ENCODE results near the gene HSD3B2.
A peak's percentile ranks its signal among the peaks of the same experiment; 100 is the strongest.

HSD3B2 gene

GRCh38 chr1:119371815-119372214 is 43.1 kb upstream of the HSD3B2 start:
- Histone ChIP-seq H3K36me3 (ENCODE audit: control insufficient read depth, insufficient read depth, low read length) (no peaks in the 10 kb centered on the region), H3K4me3 (replicated peaks; ENCODE audit: low read depth, low read length) (no peak overlapping the region), H3K27me3 (replicated peaks; ENCODE audit: control insufficient read depth, insufficient read depth, low read length) (no peaks in the 10 kb centered on the region)
- no peak for TF ChIP-seq CTCF (IDR thresholded peaks at IDR 0.05; ENCODE audit: insufficient read depth, low read length, poor library complexity, severe bottlenecking)
- no peak for DNase-seq (ENCODE audit: extremely low read depth, insufficient read length)

GRCh38 chr1:119372503-119373086 is 42.4 kb upstream of the HSD3B2 start:
- Histone ChIP-seq H3K36me3 (ENCODE audit: control insufficient read depth, insufficient read depth, low read length) (no peaks in the 10 kb centered on the region), H3K4me3 (replicated peaks; ENCODE audit: low read depth, low read length) (no peak overlapping the region), H3K27me3 (replicated peaks; ENCODE audit: control insufficient read depth, insufficient read depth, low read length) (no peaks in the 10 kb centered on the region)
- DNase-seq (ENCODE audit: extremely low read depth, insufficient read length): no peak
- peak; percentile 46 for TF ChIP-seq CTCF (IDR thresholded peaks at IDR 0.05; ENCODE audit: insufficient read depth, low read length, poor library complexity, severe bottlenecking)

GRCh38 chr1:119373465-119373864 is 41.5 kb upstream of the HSD3B2 start:
- no peaks in the 10 kb centered on the region for H3K36me3 ChIP-seq (ENCODE audit: control insufficient read depth, insufficient read depth, low read length)
- H3K4me3 ChIP-seq (replicated peaks; ENCODE audit: low read depth, low read length): no peak overlapping the region
- no peak for DNase-seq (ENCODE audit: extremely low read depth, insufficient read length)
- TF ChIP-seq CTCF (IDR thresholded peaks at IDR 0.05; ENCODE audit: insufficient read depth, low read length, poor library complexity, severe bottlenecking): no peak
- no peaks in the 10 kb centered on the region for H3K27me3 ChIP-seq (replicated peaks; ENCODE audit: control insufficient read depth, insufficient read depth, low read length)

GRCh38 chr1:119374208-119374874 is 40.6 kb upstream of the HSD3B2 start:
- H3K27me3 ChIP-seq (replicated peaks; ENCODE audit: control insufficient read depth, insufficient read depth, low read length): no peaks in the 10 kb centered on the region
- TF ChIP-seq CTCF (IDR thresholded peaks at IDR 0.05; ENCODE audit: insufficient read depth, low read length, poor library complexity, severe bottlenecking): no peak
- no peak overlapping the region for H3K4me3 ChIP-seq (replicated peaks; ENCODE audit: low read depth, low read length)
- DNase-seq (ENCODE audit: extremely low read depth, insufficient read length): no peak
- H3K36me3 ChIP-seq (ENCODE audit: control insufficient read depth, insufficient read depth, low read length): no peaks in the 10 kb centered on the region

DNA sequence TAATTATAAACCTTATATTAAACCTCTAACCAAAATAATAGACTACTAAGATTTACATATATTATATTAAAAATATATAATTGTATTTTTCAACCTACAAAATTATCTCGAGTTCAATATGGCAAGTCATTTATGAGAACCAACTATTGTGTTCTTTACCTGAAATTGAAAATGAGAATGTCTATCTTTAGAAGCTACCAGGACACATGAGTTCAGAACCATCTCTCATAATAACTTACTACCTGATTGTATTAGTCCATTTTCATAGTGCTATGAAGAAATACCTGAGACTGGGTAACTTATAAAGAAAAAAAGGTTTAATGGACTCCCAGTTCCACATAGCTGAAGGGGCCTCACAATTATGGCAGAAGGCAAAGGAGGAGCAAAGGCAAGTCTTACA is 39.6 kb upstream of the HSD3B2 start:
- no peak overlapping the region for H3K4me3 ChIP-seq (replicated peaks; ENCODE audit: low read depth, low read length)
- no peak for TF ChIP-seq CTCF (IDR thresholded peaks at IDR 0.05; ENCODE audit: insufficient read depth, low read length, poor library complexity, severe bottlenecking)
- DNase-seq (ENCODE audit: extremely low read depth, insufficient read length): no peak
- no peaks in the 10 kb centered on the region for H3K27me3 ChIP-seq (replicated peaks; ENCODE audit: control insufficient read depth, insufficient read depth, low read length)
- no peaks in the 10 kb centered on the region for H3K36me3 ChIP-seq (ENCODE audit: control insufficient read depth, insufficient read depth, low read length)

All from GM06990 (cell line).